KBM-7 (cell line): ENCODE data around the gene NIPA2.

Experiments
- DNase-seq: peaks from one replicate; pipeline ENCODE4 v3.0.0-alpha.2; 2015
- in situ Hi-C: fragments of 300-500 bp; cut with MboI; formaldehyde crosslinking; loops from 2 replicates; pipeline ENCODE4 v1.14.3; 2020; ENCODE audit warnings: low sequenced_read_pairs, low pct_unique_long_range_greater_than_20kb, mixed read lengths

NIPA2 gene

DNA sequence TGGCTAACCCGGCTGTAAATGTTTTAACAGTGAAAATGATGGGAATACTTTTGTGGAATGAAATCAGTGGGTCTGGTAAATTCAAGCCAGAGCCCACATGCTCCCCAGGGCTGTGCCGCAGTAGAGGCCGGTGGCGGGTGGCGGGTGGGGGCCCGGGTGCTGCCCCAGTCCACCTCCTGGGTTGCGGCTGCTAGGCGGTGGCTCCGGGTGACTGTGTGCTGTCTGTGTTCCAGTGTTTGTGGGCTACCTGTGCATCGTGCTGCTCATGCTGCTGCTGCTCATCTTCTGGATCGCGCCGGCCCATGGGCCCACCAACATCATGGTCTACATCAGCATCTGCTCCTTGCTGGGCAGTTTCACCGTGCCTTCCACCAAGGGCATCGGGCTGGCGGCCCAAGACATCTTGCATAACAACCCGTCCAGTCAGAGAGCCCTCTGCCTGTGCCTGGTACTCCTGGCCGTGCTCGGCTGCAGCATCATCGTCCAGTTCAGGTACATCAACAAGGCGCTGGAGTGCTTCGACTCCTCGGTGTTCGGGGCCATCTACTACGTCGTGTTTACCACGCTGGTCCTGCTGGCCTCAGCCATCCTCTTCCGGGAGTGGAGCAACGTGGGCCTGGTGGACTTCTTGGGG is 14.9 kb upstream of the NIPA2 start:
- DNase-seq = no peak
- in situ Hi-C loops = no loop called here

DNA sequence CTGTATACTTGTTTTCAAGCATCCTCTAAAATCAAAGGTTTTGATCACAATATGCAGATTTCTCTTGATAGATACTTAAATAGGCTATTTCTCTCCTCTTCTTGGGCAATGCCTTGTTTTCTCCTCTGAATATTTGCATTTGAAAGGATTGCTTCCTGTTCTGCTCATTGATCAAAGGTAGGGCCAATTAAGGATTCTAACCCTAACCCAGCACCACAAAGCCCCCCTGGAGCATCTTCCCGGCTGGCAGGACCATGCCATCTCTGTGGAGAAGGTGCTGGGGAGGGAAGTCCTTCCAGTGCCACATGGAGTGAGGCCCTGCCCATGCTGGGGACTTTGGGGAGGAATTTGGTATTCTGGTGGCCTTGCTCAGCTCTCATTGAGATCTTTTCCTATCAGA is 11.3 kb upstream of the NIPA2 start:
- DNase-seq = no peak
- in situ Hi-C loops = no loop called here

DNA sequence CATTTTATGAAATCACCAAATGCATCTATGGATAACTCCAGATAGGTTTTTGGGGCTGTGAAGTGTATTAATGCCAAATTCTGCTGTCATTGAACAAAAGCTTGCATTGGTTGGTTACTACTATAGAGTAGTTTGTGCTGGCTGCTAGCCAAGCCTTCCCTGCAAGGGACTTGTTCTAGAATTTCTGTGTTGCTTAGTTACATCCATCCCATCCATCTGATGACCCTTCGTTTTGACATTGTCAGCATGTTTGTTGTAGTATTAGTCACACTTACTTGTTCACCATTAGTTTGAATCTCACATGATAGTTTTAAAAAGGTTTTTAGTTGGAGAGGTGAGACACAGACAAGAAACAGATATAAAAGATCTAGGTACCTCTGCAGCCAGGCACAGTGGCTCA is 7.0 kb upstream of the NIPA2 start:
- no peak for DNase-seq
- in situ Hi-C loops = no loop called here

DNA sequence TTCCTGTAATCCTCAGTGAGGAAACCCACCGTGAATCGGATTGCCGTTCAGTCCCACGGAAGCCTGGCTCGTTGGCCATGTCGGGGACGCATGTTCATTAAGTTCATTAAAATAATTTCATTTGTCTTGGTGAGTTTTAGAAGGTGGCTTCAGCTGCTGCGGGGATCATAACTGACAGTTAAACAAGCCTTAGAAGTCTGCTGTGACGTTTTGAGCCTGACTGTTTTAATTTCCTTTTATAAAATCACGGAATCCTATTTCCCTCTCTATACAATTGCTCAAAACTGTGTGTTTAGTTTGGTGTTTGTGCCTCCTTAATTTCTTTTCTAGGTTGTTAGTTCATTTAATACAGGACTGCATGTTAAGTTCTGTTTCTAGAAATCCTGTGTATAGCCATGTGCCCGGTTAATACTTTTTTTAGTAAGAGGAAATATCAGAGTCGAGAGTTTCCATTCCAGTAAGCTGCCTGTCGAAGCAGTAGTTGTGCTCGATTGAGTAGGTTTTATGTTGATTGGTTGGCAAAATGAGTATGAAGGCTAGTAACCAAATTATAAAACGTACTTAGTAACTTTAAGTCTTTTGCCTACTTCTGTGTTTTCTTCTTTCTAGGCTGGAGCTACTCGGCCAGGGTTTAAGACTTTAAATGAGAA is 705 bp downstream of the NIPA2 start:
- DNase-seq = peak; percentile 37
- in situ Hi-C loops = no loop called here

DNA sequence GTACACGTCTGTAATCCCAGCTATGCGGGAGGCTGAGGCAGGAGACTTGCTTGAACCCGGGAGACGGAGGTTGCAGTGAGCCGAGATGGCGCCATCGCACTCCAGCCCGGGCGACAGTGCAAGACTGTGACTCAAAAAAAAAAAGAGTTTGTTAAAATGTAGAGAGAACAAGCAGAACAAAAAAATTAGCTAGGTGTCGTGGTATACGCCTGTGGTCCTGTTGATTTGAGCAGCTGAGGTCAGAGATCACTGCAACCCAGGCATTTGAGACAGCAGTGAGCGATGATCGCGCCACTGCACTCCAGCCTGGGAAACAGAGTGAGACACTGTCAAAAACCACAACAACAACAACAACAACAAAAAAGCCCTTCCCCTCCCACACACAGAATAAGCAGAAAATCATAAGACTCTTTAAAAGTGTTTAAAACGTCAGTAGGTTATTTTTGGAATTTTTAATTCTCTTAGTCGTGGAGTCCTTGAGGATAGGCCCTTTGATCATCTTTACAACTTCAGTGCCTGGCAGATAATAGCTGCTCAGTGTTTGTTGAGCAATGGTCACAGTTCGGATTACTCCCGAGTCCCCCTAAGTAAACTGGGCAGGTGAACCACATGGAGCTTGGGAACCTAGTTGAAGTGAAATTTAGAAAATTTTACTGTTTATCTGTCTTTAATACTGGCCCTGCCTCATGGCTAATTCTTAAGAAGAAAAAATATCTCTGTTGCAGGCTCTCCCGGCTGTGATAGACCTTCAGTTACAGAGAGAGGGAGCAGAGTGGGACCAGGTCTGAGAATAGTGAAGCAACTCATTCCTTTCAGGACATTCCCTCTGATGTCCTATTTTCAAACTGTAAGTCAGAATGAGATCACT is 6.2 kb downstream of the NIPA2 start:
- in situ Hi-C loops = no loop called here
- DNase-seq = no peak

DNA sequence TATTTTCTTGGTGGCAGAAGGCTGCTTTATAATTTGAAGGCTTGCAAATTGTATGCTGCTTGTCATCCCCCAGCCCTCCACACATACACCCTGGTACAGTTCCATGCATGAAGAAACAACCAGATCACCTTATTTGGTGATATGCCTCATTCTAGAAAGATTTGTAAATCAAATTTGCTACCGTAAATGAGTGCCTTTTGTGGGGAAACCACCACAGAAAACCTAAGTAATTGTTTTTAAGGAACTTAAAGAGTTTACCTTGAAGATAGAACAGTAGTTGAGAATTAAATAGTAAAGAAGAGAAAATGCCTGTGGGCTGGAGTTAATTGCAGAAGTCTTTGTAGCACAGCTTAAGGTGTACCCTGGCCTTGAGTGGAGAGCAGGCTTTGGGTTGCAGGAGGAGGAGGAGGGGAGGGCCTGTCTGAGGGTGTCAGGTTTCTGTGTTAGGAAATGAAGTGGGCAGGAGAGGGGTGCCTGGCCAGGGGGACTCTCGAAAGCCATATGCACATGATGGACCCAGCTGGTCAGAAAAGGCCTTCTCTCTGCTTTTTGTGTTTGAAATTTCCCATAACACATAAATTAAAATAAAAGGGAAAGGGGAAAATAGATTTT is 6.9 kb downstream of the NIPA2 start:
- peak; percentile 28 for DNase-seq
- in situ Hi-C loops = no loop called here

DNA sequence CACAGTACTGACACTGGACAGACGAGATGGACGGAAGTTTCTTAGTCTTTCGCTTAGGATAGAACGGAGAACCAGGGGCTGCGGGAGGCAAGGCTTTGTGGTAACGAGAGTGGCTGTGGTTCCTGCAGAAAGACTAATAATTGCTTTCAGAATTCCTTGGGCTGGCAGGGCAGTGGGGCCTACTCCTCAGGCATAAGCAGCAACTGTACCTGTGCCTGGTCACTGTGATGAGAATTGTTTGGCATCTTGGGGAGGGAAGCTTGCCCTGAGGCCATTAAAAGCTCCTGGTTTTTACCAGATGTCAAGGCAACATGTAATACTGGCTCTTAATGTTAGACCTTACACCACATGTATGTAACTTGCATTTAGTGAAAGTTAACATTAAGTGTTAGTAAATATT is 7.6 kb downstream of the NIPA2 start:
- no peak for DNase-seq
- in situ Hi-C loops = no loop called here

DNA sequence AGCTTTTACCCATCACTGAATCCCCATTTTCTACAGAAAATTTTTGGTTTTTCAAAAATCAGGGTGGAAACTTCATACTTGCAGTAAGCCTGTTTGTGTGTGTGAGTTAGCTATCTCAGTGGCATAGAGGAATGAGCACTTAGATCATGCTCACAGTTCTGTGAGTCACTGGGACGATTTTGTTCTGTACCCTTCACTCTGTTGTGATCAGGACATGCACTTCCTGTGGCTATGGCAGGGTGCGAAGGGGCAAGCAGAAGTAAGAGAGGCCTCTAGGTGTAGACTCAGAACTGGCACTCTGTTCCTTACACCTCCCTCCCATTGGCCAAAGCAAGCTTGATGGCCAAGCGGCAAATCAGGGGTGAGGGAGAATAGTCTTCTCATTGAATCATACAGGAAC is 11.6 kb downstream of the NIPA2 start:
- DNase-seq = no peak

DNA sequence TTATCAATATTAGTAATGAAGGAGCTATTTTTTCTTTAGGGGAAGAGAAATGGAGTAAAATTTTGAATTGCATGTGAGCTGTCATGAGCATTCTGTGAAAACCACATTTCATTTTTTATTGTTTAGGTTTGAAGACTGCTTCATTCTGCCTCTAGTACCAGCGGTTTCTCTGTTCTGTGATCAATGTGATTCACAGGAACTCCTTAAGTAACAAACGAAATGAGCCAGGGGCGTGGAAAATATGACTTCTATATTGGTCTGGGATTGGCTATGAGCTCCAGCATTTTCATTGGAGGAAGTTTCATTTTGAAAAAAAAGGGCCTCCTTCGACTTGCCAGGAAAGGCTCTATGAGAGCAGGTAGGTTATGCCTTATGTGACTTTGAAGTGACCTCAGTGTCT is 13.0 kb downstream of the NIPA2 start:
- no peak for DNase-seq
- in situ Hi-C loops = loop anchor here (10.0 kb wide), 1 partner anchor 57 kb away; no protein-coding TSS in a partner anchor

More for the DNA sequence above, 11.6 kb downstream of the NIPA2 start:
- in situ Hi-C loops = loop anchor here (10.0 kb wide), 1 partner anchor 55 kb away; no protein-coding TSS in a partner anchor

DNA sequence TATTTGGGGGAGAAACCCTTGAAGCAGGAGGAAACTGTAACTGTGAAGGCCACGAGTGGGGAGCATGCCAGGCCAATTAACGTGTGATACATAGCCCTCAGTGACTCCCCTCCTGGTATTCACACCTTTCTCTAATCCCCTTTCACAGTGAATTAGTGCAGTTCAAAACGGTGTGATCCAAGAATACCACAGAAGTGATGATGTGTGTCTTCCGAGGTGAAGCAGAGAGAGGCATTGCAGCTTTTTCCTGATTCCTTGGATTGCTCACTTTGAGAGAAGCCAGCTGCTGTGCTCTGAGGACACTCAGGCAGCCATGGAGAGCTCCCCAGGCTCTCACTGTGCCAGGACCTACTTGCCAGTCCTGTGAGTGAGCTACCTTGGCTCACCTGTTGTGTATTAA is 17.3 kb downstream of the NIPA2 start:
- in situ Hi-C loops = loop anchor here (10.0 kb wide), 1 partner anchor 61 kb away; no protein-coding TSS in a partner anchor
- DNase-seq = no peak

DNA sequence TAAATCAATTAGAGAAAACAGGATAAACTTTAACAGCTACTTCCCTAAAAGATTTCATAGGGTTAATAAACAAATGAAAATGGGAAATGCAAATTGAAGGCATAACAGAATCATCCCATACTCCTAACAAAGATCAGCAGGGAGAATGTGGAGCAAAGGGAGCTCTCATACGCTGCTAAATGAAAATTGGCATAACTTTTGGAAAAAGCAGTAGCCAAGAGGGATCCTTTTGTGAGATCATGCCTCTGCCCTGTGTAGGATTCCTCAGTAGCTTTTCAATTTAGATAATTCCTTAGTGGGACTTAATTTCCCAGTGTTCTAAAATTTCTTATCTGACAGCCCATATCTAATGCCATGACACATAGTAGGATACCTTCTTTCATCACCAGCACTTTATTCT is 18.2 kb downstream of the NIPA2 start:
- in situ Hi-C loops = loop anchor here (10.0 kb wide), 1 partner anchor 62 kb away; no protein-coding TSS in a partner anchor
- no peak for DNase-seq

DNA sequence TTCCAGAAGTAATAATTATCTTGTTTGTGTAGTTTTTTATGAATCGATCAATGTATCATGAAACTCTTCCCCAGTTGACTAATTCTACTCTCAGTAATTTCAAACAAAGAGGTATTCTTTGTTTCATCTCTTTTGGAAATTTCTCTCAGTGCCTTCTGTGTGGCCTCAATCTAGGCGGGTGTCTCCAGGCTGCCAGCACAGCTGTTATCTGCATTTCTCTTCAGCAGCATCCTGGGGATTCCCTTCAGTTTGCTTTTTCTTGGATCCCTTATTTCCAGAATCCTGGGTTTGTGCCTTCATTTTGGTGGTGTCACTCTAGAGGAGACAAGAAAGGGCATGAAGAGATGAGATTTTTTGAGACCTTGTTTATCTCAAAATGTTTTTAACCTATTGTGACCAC is 22.7 kb downstream of the NIPA2 start:
- in situ Hi-C loops = no loop called here
- DNase-seq = no peak

DNA sequence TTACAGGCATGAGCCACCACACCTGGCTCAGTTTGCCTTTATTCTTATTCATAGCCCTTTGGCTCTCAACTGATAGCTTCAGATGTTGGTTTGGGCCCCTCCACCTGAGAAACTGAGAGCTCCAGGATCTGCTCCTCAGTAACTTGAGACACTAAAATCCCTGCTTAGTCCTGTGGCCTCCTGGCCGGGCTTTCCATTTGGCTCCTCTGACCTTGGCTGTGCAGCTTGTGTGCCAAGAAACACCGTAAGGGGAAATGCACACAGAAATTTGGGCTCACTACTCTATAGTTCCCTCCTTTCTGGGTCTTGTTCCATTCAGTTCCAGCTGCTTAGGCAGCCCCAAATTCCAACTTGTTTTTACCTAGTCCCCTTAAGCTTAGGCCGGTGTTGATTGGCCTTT is 24.9 kb downstream of the NIPA2 start:
- in situ Hi-C loops = no loop called here
- no peak for DNase-seq

DNA sequence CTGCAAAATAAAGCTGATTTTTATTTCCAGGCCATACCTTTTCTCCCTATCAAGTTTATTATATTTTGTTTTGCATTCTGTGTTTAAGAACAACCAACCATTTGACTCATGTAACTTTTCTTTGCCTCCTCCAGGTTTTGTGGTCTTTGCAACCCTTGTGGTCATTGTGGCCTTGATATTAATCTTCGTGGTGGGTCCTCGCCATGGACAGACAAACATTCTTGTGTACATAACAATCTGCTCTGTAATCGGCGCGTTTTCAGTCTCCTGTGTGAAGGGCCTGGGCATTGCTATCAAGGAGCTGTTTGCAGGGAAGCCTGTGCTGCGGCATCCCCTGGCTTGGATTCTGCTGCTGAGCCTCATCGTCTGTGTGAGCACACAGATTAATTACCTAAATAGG is 27.6 kb downstream of the NIPA2 start:
- DNase-seq = no peak
- in situ Hi-C loops = no loop called here

DNA sequence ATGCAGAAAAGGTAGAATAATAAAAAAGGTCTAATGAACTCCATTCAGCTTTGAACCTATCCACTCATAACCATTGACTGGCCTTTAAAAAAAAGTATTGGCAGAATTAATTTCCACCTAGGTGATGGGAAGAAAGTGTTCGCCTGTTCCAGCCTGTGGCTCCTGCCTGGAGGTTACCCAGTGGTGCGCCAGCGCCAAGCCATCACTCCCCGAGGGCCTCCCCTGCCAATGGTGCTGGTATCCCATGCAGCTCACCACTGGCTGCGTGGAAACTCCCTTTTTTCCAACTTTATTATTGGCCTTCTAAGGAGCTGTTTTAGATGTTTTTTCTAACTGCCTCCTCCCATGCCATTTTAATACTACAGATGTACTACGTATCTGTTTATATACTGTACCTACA is 29.4 kb downstream of the NIPA2 start:
- in situ Hi-C loops = no loop called here
- no peak for DNase-seq

DNA sequence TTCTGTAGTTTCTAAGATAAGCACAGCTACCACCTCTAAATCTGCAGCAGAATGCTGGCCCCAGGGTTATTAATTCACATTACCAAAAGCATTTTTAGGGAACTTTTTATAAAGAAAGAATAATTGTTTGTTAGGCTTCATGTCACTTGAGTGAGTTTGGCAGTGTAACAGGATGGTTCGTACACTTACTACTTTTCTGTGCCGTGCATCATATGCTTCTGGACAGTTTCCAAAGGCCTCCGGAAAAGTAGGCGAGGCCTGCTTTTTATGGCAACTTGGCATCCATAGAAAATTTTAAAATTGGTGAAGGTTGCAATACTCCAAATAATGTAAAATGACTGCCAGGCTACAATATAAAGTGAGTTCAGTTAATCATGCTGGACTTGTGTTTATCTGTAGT is 30.0 kb downstream of the NIPA2 start:
- no peak for DNase-seq
- in situ Hi-C loops = no loop called here

DNA sequence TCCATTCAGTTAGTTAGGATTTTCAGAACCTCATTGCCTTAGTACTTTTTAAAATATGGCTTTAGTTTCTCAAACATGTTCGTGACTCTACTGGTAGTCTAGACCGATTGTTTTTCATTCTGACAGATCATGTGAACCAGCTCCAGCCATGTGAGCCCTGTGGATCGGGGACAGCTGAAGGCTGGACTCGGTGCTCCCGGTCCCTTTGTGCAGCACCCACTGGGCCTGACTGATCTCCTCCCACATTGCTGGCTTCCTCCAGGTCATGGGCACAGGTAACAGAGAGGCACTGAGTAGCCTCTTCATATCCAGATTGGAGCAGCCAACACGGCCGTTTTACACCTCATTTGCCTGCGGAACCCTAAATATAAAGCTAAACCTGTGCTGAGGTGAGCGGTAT is 30.5 kb downstream of the NIPA2 start:
- in situ Hi-C loops = no loop called here
- DNase-seq = no peak

DNA sequence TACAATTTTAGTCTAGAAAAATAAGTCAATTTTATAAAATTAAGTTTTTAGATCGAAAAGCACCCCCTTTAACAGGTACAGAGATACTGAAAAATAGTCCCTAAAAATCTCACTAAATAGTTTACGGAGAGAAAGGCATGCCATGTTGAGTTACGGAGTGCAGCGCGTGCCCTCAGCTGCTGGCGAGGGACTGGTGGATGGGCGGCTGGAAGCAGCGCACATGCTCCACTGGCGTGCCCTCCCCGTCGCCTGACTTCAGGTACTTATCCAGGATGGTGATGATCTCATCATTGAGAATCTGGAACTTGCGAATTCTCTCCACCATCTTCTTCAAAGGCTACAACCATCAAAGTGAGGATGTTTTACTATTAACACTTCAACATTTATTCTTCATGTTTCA is 31.4 kb downstream of the NIPA2 start:
- in situ Hi-C loops = no loop called here
- DNase-seq = no peak

DNA sequence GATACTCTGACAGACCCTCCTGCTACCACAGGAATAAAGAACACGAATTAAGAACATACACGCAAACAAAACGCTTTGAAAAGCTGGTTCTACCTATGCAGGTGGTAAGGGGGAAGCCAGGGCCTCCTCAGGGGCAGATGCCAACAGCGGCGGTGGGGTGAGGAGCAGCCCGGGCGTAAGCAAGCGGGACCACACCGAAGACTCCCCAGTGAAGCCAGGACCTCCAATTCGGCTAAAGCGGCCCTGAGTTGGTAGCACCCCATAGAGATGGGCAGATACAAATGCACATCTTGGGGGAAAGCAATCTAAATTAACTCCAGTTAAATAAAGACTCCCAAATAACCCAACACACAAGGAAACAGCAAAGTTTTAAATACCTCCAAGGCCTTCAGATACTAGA is 32.4 kb downstream of the NIPA2 start:
- DNase-seq = no peak
- in situ Hi-C loops = no loop called here
